PFSK-1 (cell line): ENCODE results near the gene GLCE.

Experiments
- FOXP2 ChIP-seq: optimal IDR thresholded peaks from 2 replicates; pipeline ENCODE3; 2011; ENCODE audit warnings: borderline replicate concordance, control low read depth, inconsistent platforms; ENCODE audit not compliant: insufficient read depth; ENCODE audit errors: extremely low read length, extremely low read depth
- POLR2AphosphoS5 ChIP-seq: IDR thresholded peaks from 2 replicates; pipeline ENCODE4 v1.6.1; 2012; ENCODE audit warnings: low read depth, mild to moderate bottlenecking, control low read depth, low read length, moderate library complexity
- SIN3A ChIP-seq: IDR thresholded peaks from 2 replicates; pipeline ENCODE4 v1.6.1; 2012; ENCODE audit warnings: mild to moderate bottlenecking, low read length, moderate library complexity, borderline replicate concordance; ENCODE audit not compliant: insufficient read depth
- TAF1 ChIP-seq: IDR thresholded peaks from 2 replicates; pipeline ENCODE4 v1.6.1; 2012; ENCODE audit warnings: low read length, control low read depth, borderline replicate concordance; ENCODE audit not compliant: insufficient read depth
- TF ChIP-seq, protein P1 (sequence below), 2 experiments: IDR thresholded peaks; 2 replicates each; pipeline versions ENCODE4 v1.6.1 to v1.8.0; 2011 to 2012; ENCODE audit warnings: low read depth in 2 of 2, low read length in 2 of 2, control low read depth in 1 of 2, inconsistent platforms in 1 of 2, mild to moderate bottlenecking in 1 of 2, moderate library complexity in 1 of 2; ENCODE audit not compliant: insufficient read depth in 1 of 2

The GLCE gene

DNA sequence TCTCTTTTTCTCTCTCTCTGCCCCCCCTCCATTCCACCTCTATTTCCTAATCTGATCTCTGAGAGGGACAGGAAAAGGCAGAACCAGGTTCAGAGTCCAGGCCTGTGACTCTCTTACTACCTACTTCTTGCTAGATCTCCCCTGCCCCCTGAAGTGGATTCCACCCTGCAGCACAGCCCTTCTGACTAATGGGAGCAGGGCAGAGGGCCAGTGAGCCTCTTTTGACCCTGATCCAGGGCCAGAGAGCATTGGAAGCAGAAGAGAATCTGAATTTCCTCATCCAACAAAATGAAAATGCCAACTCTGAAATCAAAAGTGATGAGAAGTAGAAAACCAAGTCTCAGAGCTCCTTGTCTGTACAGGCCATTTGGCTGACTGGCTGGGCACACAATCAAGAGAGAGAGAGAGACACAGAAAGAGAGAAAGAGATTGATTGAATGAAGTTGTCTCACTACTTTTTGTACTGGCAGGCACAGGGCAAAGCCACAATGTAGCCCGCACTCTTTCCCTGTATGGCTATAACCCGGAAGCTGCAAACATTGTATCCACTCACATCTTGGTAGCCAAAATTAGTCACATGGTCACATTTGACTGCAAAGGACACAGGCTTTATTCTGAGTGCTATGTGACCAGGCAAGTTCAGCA, 31.6 kb upstream of the GLCE start:
- TF ChIP-seq FOXP2 (no peak), POLR2AphosphoS5 (no peak), TAF1 (no peak), SIN3A (no peak)
- TF ChIP-seq, protein P1, sequence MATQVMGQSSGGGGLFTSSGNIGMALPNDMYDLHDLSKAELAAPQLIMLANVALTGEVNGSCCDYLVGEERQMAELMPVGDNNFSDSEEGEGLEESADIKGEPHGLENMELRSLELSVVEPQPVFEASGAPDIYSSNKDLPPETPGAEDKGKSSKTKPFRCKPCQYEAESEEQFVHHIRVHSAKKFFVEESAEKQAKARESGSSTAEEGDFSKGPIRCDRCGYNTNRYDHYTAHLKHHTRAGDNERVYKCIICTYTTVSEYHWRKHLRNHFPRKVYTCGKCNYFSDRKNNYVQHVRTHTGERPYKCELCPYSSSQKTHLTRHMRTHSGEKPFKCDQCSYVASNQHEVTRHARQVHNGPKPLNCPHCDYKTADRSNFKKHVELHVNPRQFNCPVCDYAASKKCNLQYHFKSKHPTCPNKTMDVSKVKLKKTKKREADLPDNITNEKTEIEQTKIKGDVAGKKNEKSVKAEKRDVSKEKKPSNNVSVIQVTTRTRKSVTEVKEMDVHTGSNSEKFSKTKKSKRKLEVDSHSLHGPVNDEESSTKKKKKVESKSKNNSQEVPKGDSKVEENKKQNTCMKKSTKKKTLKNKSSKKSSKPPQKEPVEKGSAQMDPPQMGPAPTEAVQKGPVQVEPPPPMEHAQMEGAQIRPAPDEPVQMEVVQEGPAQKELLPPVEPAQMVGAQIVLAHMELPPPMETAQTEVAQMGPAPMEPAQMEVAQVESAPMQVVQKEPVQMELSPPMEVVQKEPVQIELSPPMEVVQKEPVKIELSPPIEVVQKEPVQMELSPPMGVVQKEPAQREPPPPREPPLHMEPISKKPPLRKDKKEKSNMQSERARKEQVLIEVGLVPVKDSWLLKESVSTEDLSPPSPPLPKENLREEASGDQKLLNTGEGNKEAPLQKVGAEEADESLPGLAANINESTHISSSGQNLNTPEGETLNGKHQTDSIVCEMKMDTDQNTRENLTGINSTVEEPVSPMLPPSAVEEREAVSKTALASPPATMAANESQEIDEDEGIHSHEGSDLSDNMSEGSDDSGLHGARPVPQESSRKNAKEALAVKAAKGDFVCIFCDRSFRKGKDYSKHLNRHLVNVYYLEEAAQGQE (IDR thresholded peaks at IDR 0.05; ENCODE audit: insufficient read depth in 1 of 2, low read depth in 2 of 2, low read length in 2 of 2), result no peak

DNA sequence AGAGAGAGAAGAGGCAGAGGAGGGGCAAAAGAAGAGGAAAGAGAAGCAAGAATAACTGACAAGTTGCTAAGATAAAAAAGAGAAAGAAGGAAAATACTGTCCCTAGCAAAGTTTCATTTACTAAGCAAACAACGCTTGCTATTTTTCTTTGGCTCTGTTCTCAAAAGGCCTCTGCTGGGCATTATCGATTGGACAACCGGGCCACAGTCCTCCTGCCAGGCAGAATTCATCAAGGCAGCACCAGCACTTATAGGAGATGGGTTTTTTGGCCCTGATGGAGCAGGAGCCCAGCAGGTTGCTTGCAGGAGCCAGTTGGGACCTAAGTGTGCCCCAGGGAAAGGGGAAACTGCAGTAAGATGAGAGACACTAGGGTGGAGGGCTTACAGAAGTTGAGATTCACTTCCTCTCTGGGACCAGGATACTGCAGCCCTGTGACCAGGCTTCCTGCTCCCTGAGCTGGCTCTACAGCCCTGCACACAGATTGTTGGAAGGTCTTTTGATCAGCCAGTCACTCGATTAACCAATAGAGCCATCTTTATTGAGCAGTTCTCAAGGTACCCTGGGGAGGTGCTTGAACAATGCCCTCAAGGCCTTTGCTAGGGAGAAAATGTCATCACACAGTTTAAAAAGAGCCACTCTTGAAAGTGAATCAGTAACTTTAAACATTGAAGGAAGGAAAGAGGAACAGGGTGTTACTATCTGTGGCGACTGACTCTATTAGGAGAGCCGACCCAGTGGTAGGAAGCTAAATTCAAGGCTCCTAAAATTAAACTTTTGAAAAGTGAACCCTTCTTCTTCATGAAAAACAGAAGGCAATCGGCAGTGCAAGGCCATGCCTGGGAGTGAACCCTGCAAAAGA, 28.8 kb upstream of the GLCE start:
- TF ChIP-seq TAF1 (no peak), SIN3A (no peak), FOXP2 (no peak), POLR2AphosphoS5 (no peak)
- TF ChIP-seq, protein P1 (IDR thresholded peaks at IDR 0.05; ENCODE audit: insufficient read depth in 1 of 2, low read depth in 2 of 2, low read length in 2 of 2), result no peak

DNA sequence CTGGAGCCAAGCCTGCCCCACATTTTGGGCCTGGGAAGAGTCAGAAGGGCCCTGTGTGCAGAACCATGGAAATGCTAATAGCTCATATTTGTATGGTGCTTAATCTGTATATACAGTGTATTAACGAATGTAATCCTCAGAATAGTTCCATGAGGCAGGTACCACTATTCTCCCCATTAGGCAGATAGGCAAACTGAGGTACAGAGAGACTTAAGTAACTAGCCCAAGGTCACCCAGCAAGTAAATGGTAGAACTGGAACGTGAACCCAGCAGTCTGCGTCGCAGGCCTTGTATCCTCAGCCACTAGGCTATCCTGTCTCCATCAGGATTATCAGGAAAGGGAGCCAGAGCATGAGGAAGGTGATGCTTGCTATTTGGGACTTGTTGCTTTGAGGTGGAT, 28.0 kb upstream of the GLCE start:
- no peak for TF ChIP-seq FOXP2
- no peak for TF ChIP-seq POLR2AphosphoS5
- TF ChIP-seq TAF1, result no peak
- TF ChIP-seq, protein P1 (IDR thresholded peaks at IDR 0.05; ENCODE audit: insufficient read depth in 1 of 2, low read depth in 2 of 2, low read length in 2 of 2), result no peak
- TF ChIP-seq SIN3A, result no peak

DNA sequence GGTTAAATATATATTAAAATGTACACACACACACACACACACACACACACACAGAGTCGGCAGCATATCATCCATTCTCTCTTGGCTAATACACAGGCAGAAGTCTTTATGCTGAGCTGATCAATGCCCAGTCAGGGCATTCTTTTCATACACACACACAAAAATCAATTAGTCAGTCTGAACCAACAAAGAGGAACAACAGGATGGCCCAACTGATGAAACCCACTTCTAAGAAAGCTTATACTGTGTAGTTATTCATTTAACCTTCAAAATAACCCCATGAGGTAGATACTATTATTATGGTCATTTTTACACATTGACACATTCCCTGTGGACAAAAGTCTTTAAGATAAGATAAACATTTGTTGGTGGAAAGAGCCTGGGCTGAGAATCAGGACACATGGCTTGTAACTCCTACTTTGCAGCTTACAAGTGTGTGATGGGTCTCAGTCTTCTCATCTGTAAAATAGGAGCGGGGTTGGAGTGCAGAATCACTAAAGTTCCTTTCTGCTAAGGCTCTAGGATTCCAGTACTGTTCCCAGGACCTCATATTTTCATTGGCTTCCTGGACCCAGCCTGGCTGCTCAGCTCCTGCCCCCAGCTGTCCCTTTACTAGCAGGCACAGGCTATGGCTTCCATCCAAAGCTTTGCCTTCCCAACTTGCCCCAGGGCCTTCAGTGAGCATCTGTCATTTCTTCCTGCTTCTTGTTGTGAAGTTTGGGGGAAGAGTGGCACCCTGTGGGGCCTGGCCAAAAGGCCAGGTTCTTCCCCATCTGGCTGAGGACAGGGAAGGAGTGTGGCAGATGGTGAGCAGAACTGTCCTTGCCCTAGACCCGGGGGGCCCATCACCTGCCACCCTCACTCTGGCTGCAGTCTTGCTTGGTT, 27.2 kb upstream of the GLCE start:
- TF ChIP-seq, protein P1 (IDR thresholded peaks at IDR 0.05; ENCODE audit: insufficient read depth in 1 of 2, low read depth in 2 of 2, low read length in 2 of 2), result no peak
- TF ChIP-seq TAF1 (no peak), POLR2AphosphoS5 (no peak), FOXP2 (no peak), SIN3A (no peak)
